Heart right ventricle (tissue), 16 donors: ENCODE measurements around the gene KRTAP4-4. TPM values are rescaled to one million over a fixed set of nuclear protein-coding genes. Genes with fewer than 3 reads are reported as not detected.
"Not testable (repeated sequence)": the region's sequence is repeated elsewhere in the genome, so short reads cannot be mapped to it uniquely, and the experiment has no call there.

ENCODE experiments used
- ATAC-seq, 8 donors: fragments of 200-7000 bp; cut with Tn5 transposase; one replicate each; pipeline ENCODE4 v1.9.1; 2020; ENCODE audit warnings: mild to moderate bottlenecking in 8 of 8, moderate library complexity in 8 of 8, moderate number of reproducible peaks in 1 of 8
- DNase-seq, 2 donors: peaks; one replicate each; pipeline ENCODE4 v3.0.0-alpha.2; 2020
- H3K27ac ChIP-seq, 10 donors: fragments of 200-600 bp; sonication (generic) in 2 of 10; one replicate each; pipeline versions ENCODE4 v1.5.0 to v1.8.0; 2020 to 2022; ENCODE audit warnings: mild to moderate bottlenecking in 3 of 10
- H3K27me3 ChIP-seq, 7 donors: fragments of 200-600 bp; one replicate each; pipeline ENCODE4 v1.8.0; 2021 to 2022; ENCODE audit warnings: mild to moderate bottlenecking in 2 of 7
- H3K36me3 ChIP-seq, 9 donors: fragments of 200-600 bp; sonication (generic) in 1 of 9; one replicate each; pipeline versions ENCODE4 v1.5.0 to v1.8.0; 2020 to 2022; ENCODE audit warnings: mild to moderate bottlenecking in 2 of 9
- H3K4me1 ChIP-seq, 9 donors: fragments of 200-600 bp; sonication (generic) in 1 of 9; one replicate each; pipeline versions ENCODE4 v1.5.0 to v1.8.0; 2020 to 2022; ENCODE audit warnings: mild to moderate bottlenecking in 4 of 9
- H3K4me3 ChIP-seq, 10 donors: fragments of 200-600 bp; sonication (generic) in 2 of 10; one replicate each; pipeline versions ENCODE4 v1.5.0 to v1.8.0; 2020 to 2022; ENCODE audit warnings: mild to moderate bottlenecking in 7 of 10, moderate library complexity in 2 of 10
- H3K9me3 ChIP-seq, 11 donors: fragments of 200-600 bp in 10 of 11; sonication (generic) in 2 of 11; one replicate each; pipeline versions ENCODE4 v1.5.0 to v1.8.0; 2013 to 2022; ENCODE audit warnings: mild to moderate bottlenecking in 2 of 11, control low read depth in 1 of 11, moderate library complexity in 1 of 11
- WGBS, 2 donors: extraction: QIAGEN DNeasy Blood & Tissue Kit; methylation state at CpG; one replicate each; pipeline ENCODE4 v1.1.7; 2013; ENCODE audit warnings: inconsistent platforms in 1 of 2; 5-methylcytosine and 5-hydroxymethylcytosine counted together
- intact Hi-C, 10 donors: fragments of 100-400 bp; cut with DNase I; formaldehyde crosslinking; loops; one replicate each; pipeline versions ENCODE4 v1.11.1 to v1.14.2; 2022
- polyA plus RNA-seq, 2 donors: library from polyadenylated mRNA; stranded (reverse); fragments of 200-250 nt; gene quantifications; one replicate each; pipeline ENCODE4 v1.2.3, GENCODE V29; 2013
- total RNA-seq, 10 donors: library from RNA; stranded (reverse); fragmentation: NEBNext Ultra II Directional in 3 of 10; extraction: Animal tissue kit (Norgen Biotek cat#: 25700) in 3 of 10; gene quantifications; one replicate each; pipeline versions ENCODE4 v1.2.1 to v1.2.4, GENCODE V29; 2021 to 2023
- TF ChIP-seq, protein P1 (sequence below), 9 donors: fragments of 200-600 bp; sonication (generic) in 2 of 9; IDR thresholded peaks; one replicate each; pipeline versions ENCODE4 v1.5.0 to v1.8.0; 2021 to 2022; ENCODE audit warnings: antibody characterized with exemption in 9 of 9, mild to moderate bottlenecking in 5 of 9, moderate library complexity in 1 of 9
- donor health status: Arrhythmogenic right ventricular cardiomyopathy.
- donor health status: ischemic (EF 13 %, LVEDD 7.1; RV severe dilation, severe dysfunction).
- donor health status: healthy with polysubstance abuse.
- donor health status: DM: no; HTN: yes; CAD: no.
- donor health status: DM: no; HTN: no; CAD: no.
- donor health status: ischemic (EF 25% LVEDD 6.9; RV normal size, moderate dysfunction).
- donor health status: ischemic (EF 25% LVEDD 5.7; RV mildly dilated, moderate dysfunction).
- donor health status: healthy.
- donor health status: DM: yes; HTN: yes; CAD: no.
- donor health status: Ischemic cardiomyopathy.
- donor health status: ischemic (EF 35%, LVEDD 5.7; RV mildly dilated, moderate dysfunction).
- donor health status: nonischemic (EF 11% LVEDD 7.7; RV severe dilation, severe dysfunction).
- donor health status: DM: yes; HTN: yes; CAD: no.
- donor health status: PGD.
- donor health status: ischemic (EF 29% LVEDD 5.4; RV normal size, mild dysfunction).
- donor health status: nonischemic (EF 23%, LVEDD 6.1; RV moderate dilation, normal function).

Gene KRTAP4-4
- total and polyA plus RNA-seq, 12 donors, result not detected

DNA sequence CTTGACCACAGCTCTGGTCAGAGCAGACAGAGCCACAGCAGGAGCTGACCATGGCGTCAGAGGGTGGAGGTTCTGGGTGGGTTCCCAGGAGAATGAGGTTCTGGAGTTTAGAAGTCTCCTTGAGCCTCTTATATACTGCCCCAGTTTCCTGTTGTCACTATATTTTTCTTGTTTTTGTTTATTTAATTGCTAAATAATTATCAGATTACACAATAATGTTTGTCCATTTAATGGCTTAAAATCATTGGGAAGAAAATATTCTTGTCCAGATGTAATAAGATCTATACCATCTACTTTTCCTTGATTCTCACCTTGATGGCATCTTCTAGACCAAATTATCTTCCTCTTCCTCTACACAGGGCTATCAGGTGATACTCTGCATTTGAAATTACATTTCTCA lies 7.6 kb upstream of the KRTAP4-4 start, which contains the start of gene KRTAP4-3:
TSS of gene KRTAP4-3 (minus strand) at position 101 of the 400 bp plus-strand sequence. CDS start at position 52, 49 bp downstream.
- DNase-seq (no peak), ATAC-seq (no peak)
- no peaks in the 10 kb centered on the region for H3K36me3 ChIP-seq
- no peak within 1 kb of the TSS for H3K4me3 ChIP-seq
- intact Hi-C loops, result loop anchor here in 2 of 10 donors (5.0 to 10.0 kb wide), 2 partner anchors 57 to 86 kb away; partner anchors contain the start of genes KRTAP4-7 (in 1 of the 2) and KRTAP9-2 (in 1 of the 2)
- TF ChIP-seq, protein P1, sequence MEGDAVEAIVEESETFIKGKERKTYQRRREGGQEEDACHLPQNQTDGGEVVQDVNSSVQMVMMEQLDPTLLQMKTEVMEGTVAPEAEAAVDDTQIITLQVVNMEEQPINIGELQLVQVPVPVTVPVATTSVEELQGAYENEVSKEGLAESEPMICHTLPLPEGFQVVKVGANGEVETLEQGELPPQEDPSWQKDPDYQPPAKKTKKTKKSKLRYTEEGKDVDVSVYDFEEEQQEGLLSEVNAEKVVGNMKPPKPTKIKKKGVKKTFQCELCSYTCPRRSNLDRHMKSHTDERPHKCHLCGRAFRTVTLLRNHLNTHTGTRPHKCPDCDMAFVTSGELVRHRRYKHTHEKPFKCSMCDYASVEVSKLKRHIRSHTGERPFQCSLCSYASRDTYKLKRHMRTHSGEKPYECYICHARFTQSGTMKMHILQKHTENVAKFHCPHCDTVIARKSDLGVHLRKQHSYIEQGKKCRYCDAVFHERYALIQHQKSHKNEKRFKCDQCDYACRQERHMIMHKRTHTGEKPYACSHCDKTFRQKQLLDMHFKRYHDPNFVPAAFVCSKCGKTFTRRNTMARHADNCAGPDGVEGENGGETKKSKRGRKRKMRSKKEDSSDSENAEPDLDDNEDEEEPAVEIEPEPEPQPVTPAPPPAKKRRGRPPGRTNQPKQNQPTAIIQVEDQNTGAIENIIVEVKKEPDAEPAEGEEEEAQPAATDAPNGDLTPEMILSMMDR (IDR thresholded peaks at IDR 0.05), result no peak
- 62 to 67% methylated on average over 1 of the region's 1 CpG for WGBS, 2 donors
- no peaks in the 10 kb centered on the region for H3K9me3 ChIP-seq
- peaks cover 0 to 19% (median 2%) of the 10 kb centered on the region in 7 donors for H3K27me3 ChIP-seq
- no peaks in the 10 kb centered on the region for H3K4me1 ChIP-seq
- H3K27ac ChIP-seq, result no peak within 1 kb of the TSS

DNA sequence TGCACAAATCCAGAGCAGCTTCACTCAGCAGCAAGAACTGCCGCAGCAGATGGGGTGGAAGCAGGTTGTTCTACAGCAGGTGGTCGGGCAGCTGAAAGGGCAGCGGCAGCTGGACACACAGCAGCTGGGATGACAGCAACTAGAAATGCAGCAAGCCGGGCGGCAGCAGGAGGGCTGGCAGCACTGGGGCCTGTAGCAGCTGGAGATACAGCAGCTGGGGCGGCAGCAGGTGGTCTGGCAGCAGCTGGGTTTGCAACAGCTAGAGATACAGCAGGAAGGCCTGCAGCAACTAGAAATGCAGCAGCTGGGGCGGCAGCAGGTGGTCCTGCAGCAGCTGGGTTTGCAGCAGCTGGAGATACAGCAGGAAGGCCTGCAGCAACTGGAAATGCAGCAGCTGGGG lies 7.0 kb upstream of the KRTAP4-4 start:
- Histone ChIP-seq H3K27me3 (peaks cover 0 to 24% (median 4%) of the 10 kb centered on the region in 7 donors), H3K4me1 (no peaks in the 10 kb centered on the region), H3K27ac (no peak overlapping the region), H3K9me3 (no peaks in the 10 kb centered on the region), H3K36me3 (no peaks in the 10 kb centered on the region), H3K4me3 (no peak overlapping the region)
- no peak for ATAC-seq
- intact Hi-C loops, result loop anchor here in 2 of 10 donors (5.0 to 10.0 kb wide), 2 partner anchors 57 to 85 kb away; partner anchors contain the start of genes KRTAP4-7 (in 1 of the 2) and KRTAP9-2 (in 1 of the 2)
- 73 to 85% methylated on average over 7 of the region's 7 CpGs for WGBS, 2 donors
- TF ChIP-seq, protein P1 (IDR thresholded peaks at IDR 0.05), result no peak
- no peak for DNase-seq

DNA sequence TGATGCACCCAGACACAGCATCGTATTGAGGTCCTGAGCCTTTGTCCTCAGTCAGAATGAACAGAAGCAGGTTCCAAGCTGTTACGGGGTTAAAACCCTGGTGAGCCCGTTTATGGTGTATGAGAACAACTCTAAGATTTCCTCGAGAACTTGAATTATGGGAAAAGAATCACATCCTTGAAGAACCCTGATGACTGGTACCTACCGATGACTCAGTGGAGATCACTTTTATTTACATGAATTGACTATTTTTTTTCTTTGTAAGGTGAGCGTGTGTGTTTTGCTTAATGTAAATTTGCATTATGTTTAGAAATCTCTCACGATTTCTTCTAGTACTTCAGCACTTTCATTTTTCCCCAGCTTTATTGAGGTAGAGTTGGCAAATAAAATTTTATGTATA lies 3.3 kb upstream of the KRTAP4-4 start:
- TF ChIP-seq, protein P1 (IDR thresholded peaks at IDR 0.05), result no peak
- Histone ChIP-seq H3K27ac (no peak overlapping the region), H3K4me3 (no peak overlapping the region), H3K36me3 (no peaks in the 10 kb centered on the region), H3K4me1 (no peaks in the 10 kb centered on the region), H3K27me3 (peaks cover 0 to 31% (median 9%) of the 10 kb centered on the region in 7 donors), H3K9me3 (no peaks in the 10 kb centered on the region)
- ATAC-seq (no peak), DNase-seq (no peak)
- 69 to 73% methylated on average over 7 of the region's 7 CpGs for WGBS, 2 donors
- intact Hi-C loops, result loop anchor here in 1 of 10 donors (10.0 kb wide), 1 partner anchor 61 kb away; the partner anchor contains the start of gene KRTAP9-2

DNA sequence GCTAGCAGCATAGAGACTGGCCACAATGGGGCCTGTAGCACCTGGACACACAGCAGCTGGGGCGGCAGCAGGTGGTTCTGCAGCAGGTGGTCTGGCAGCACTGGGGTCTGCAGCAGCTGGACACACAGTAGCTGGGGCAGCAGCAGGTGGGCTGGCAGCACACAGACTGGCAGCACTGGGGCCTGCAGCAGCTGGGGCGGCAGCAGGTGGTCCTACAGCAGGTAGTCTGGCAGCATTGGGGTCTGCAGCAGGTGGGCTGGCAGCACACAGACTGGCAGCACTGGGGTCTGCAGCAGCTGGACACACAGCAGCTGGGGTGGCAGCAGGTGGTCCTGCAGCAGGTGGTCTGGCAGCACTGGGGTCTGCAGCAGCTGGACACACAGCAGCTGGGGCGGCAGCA lies 358 bp downstream of the KRTAP4-4 start:
- H3K27me3 ChIP-seq, result peaks cover 0 to 57% (median 23%) of the 10 kb centered on the region in 7 donors
- not testable (repeated sequence) for H3K4me3 ChIP-seq, H3K4me1 ChIP-seq, H3K27ac ChIP-seq, H3K9me3 ChIP-seq, H3K36me3 ChIP-seq, DNase-seq, ATAC-seq
- intact Hi-C loops, result loop anchor here in 1 of 10 donors (10.0 kb wide), 1 partner anchor 65 kb away; the partner anchor contains the start of gene KRTAP9-2
- 79 to 88% methylated on average over 3 of the region's 3 CpGs for WGBS, 2 donors

DNA sequence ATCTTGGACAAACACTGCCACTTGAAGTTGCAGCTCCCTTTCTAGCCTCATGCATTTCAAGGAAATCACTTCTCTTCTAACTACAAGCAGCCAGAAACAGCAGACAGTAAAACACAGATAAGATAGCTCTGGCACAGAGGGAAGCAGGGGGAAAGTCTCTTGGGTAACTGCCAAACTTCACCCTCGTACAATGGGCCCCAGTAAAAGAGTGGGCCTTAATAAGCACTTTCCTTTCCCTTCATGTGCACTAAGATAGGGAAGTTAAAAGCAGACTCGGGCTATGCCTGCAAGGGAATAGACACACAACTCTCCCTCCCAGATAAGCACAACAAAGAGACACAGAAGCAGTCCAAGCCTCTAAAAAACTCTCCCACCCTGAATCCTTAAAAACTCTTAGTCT lies 6.7 kb downstream of the KRTAP4-4 start:
- Histone ChIP-seq H3K36me3 (no peaks in the 10 kb centered on the region), H3K27ac (no peak overlapping the region), H3K9me3 (no peaks in the 10 kb centered on the region), H3K4me3 (no peak overlapping the region), H3K4me1 (no peaks in the 10 kb centered on the region), H3K27me3 (peaks cover 0 to 40% (median 21%) of the 10 kb centered on the region in 7 donors)
- no peak for DNase-seq
- intact Hi-C loops, result no loop called here
- no peak for ATAC-seq
- WGBS, 2 donors, result 2 to 3% methylated on average over 2 of the region's 2 CpGs
- TF ChIP-seq, protein P1 (IDR thresholded peaks at IDR 0.05), result no peak
